HS-5 (cell line): ENCODE results near the gene CTXN1.
A peak's percentile ranks its signal among the peaks of the same experiment; 100 is the strongest.
"Not testable (repeated sequence)": the region's sequence is repeated elsewhere in the genome, so short reads cannot be mapped to it uniquely, and the experiment has no call there.

Source experiments
- DNase-seq: peaks from one replicate; pipeline ENCODE4 v3.0.0-alpha.2; 2012; ENCODE audit warnings: low read depth

The CTXN1 gene

DNA sequence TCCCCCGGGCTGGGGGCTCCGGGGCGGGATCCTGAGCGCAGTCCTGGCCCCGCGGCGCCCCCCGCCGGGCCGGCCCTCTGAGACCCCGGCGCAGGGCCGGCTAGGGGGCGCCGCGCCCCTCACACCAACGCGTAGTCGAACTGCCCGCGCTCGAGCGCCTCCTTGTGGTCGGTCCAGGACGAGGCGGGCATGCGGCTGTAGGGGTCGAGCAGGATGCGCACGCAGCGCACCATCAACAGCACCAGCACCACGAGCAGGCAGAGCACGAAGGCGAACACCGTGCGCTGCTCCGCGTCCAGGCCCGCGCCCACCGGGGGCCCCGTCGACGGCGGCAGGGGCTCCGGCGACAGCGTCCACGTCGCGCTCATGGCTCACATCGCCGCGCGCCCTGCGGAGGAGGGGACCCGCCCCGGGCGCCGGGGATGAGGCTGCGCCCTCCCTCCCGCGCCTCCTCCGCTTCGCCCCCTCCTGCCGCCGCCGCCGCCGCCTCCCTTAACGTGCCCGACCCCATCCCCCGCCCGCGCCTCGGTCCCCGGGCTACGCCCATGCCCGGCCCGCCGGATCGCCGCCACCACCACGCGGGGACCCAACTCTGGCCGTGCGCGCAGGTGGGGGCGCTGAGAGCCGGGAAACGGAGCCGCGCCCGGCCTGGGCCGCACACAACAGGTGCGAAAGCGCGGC, 624 bp downstream of the CTXN1 start:
- DNase-seq, result no peak

DNA sequence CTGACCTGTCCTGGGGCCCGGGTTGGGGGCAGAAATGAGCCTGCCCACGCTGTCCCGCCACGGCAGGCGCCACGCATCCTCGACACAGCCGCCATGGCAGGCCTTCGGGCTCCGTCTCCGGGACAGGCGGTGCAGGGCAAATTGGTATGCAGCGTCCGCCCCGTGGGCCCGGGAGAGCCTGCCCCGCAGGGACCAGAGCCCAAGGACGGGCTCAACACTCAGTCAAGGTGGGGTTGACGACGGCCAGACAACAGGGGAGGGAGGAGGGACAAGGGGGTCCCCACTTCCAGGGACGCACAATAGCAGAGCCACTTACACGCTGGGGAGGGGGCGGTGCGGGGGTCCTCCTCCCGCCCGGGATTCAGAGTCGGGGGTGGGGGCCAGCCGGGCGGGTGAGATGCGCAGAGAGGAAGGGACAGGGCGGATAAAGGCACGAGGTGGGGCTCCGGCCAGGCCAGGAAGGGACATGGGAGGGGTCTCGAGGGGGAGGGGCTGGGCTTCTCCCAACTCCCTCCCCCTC, 1.2 kb downstream of the CTXN1 start:
- no peak for DNase-seq

DNA sequence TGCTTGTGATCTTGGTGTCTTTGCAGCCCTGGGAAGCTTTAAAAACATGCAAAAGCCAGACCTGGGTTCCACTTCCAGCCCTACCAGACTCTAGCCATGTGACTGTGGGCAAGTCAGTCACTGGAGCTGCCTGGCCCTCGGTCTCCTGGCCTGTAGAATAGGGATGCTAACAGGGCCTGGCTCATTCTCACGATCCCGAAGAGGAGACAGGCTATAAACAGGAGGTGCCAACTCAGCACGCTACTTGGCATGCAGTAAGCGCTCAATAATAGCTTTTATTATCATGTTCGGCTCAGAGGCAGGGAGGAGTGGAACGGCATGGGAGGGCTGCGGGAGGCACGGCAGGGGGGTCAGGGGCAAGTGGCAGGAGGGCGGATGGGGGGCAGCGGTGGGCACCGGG, 1.7 kb downstream of the CTXN1 start:
- no peak for DNase-seq

DNA sequence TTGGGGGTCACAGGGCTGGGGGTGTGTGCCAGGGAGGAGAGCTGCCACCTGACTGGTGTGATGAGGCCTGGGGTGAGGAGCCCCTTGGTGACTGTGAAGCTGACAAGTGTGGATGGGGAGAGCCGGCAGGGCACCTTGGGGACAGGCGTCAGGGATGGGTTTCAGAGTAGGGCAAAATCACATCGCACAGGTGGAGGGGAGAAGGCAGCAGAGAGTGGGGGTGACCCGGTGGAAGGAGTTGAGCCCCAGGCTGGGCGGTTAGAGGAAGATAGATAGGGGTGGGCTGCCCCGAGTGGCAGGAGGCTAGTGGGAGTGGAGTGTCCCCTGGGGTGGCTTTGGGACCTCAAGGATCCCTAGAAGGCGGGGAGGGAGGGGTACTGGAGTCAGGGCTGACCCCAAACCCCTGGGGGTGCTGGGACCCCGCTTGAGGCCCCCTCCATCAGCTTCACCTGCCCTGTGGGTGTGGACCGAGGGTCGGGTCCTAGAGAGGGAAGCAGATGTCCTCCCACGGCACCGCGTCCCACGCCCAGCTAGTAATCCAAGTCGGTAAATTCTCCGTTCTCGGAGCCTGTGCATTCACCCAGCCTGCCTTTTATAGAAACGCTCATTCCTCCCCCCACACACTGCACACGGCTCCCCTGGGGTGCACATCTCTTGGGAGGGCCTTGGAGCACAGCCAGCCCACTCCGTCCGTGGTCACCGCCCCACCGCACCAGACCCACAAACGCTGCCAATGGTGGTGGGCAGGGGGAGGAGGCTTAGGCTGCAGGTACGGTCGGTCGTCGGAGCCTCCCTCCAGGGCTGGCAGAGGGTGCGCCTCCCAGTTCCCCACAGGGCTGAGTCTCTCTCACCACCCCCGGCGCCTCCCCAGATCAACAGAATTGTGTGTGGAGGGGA, 2.4 kb downstream of the CTXN1 start:
- no peak for DNase-seq

DNA sequence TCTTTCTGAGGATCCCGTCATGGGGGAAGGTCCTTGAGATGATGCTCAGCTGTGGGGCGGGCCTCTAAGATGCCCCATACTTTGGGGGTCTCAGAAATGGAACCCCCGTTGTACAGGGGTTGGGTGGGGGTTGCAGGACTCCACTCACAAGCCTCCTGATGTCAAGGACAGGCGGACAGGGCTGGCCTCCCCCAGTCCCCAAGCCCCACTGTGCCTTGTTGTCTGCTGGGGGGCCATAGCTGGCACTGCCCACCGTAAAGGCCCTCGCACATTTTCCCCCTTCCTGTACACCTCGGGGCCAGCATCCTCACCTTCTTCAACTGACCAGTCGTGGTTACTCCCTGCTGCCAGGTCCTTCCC, 3.1 kb downstream of the CTXN1 start:
- no peak for DNase-seq

DNA sequence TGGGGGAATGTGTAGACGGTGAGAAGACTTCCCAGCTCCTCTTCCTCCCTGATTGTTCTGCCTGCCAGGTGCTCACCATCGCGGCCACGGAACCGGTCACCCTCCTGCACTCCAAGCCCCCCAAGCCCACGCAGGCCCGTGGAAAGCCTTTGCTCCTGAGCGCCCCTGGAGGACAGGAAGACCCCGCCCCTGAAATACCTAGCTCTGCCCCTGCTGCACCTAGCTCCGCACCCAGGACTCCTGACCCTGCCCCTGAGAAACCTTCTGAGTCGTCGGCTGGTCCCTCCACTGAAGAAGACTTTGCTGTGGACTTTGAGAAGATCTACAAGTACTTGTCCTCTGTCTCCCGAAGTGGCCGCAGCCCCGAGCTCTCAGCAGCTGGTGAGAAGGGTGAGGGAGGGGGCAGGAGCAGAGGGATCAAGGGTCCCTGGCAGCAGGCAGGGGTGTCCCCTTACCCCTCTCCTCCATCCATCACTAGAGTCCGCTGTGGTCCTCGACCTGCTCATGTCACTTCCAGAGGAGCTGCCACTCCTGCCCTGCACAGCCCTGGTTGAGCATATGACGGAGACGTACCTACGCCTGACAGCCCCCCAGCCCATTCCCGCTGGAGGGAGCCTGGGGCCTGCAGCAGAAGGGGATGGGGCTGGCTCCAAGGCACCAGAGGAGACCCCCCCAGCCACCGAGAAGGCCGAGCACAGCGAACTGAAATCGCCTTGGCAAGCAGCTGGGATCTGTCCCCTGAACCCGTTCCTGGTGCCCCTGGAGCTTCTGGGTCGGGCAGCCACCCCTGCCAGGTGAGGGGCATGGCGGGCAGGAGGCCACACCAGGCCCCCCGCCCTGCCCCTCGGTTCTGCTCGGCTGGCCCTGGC, 3.7 kb downstream of the CTXN1 start:
- no peak for DNase-seq

DNA sequence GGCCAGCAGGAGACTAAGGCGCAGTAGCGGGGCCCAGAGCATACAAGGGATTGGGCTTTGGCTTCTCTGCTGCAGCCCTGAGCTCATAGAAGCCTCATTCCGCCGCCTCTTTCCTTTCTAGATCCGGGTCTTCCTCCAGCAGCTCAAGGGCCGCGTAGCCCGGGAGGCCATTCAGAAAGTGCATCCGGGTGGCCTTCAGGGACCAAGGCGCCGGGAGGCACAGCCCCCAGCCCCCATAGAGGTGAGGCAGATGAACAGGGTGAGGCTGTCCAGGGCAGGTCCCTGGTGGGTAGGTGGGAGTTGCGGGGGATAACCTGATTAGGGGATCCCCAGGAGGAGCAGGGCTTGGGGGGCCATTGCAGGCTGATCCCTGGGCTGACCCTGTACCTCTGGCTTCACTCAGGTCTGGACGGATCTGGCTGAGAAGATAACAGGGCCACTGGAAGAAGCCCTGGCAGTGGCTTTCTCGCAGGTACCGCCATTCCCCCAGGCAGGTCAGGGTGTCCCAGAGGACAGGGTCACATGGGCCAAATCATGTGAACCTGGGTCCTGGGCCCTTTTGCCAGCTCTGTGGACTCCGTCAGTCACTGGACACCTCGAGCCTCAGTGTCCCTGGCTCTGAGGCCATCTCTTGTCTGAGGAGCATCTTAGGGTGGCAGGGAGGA, 4.5 kb downstream of the CTXN1 start:
- DNase-seq, result no peak

DNA sequence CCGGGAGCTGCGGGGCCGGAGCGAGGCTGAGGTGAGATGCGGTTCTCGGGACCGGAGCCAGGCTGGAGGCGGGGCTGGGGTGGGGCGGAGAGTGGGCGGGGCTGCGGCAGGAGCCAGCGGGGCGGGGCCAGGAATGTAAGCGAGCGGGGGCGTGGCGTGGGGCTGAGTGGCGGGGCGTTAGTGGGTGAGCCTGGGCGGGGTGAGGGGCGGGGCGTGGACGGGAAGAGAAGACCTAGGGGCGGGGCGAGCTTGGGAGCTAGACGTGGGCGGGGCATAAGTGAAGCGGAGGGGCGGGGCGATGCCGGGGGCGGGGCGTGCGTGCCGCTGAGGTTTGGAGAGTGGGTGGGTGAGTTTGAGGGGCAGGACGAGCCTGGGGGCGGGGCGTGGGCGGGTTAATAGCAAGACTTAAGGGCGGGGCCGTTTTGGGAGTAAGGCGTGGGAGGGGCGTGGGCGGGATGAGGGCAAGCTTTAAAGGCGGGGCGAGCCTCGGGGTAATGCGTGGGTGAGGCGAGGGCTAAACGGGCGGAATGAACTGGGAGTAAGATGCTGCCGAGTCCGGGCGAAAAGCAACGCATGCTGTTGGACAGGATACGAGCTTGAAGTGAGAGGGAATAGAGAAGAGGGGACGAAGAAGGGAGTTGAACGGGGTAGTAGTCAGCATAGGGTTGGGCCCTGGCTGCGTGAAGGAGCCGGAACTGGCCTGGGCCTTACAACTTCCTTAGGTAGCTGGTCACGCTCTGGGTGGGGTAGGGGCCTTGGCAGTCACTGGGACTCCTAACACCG, 5.2 kb downstream of the CTXN1 start:
- peak; percentile 78 for DNase-seq

DNA sequence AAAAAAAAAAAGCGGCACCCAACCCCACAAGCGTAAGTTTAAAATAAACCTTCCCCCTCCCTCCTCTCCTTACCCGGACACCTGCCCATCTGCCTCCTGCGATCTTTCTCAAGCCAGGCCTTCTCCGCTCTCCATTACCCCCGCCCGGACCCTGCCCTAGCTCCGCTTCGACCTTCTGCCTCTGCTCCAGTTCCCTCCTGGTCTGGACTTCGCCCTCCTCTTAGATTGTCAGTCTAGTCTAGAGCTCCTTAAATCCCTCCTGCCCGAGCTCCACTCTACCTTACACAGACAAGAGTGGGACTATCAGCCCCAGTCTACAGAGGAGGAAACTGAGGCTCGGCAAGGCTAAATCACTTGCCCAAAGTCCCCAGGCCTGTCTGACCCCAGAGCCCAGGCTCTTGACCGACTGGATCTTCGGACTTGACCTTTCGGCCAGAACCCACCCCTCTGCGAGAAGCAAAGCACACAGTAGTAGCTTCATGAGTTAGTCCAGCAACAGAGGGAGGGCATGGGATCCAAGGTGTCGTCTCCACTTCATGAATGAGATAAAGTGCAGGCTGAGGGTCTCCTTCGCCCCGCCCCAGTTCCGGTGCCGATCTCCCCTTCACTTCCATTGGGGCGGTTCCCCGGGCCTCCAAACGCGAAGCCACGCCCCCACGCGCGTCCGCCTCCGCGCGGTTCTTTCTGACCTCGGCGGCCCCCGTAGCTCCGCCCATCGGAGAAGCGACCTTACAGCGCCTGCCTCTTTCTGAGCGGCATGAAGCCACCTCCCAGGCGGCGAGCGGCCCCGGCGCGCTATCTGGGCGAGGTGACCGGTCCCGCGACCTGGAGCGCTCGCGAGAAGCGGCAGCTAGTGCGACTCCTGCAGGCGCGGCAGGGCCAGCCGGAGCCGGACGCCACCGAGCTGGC, 6.1 kb downstream of the CTXN1 start, which contains the start of gene SNAPC2:
Gene SNAPC2 (plus strand): TSS at position 729 of the 909 bp plus-strand sequence. CDS start 29 bp downstream, at position 758.
- peak; percentile 79 for DNase-seq

DNA sequence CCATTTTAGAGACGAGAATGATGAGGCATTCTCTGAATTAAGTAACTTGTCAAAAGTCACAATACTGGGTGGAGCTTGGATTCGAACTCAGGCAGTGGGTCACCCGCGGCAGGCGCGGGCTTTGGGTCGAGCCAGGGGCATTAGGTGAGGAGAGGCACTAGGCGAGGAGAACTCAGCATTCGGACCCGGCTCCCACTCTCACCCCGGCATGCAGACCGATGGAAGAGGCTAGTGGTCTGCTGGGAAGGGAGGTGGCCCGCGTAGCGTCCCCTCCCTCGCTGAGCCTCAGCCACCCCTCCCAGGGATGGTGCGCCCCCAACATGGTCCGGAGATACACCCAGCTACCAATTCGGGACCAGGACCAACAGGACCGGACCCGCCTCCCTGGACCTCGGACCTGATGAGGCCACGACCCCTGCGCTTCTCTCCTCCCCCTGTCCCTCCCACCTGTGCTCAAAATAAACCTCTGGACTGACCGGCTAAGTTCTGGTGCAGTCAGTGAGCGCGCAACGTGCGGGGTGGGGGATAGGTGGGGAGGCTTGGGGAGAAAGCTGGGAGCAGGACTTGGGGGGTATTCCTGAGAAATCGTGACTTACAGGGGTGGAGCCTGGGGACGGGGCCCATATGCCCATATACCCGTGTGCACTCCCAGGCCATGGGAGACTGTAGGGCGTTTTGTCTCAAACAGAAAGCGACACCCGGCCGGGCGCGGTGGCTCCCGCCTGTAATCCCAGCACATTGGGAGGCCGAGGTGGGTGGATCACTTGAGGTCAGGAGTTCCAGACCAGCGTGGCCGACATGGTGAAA, 7.1 kb downstream of the CTXN1 start:
- DNase-seq, result no peak

DNA sequence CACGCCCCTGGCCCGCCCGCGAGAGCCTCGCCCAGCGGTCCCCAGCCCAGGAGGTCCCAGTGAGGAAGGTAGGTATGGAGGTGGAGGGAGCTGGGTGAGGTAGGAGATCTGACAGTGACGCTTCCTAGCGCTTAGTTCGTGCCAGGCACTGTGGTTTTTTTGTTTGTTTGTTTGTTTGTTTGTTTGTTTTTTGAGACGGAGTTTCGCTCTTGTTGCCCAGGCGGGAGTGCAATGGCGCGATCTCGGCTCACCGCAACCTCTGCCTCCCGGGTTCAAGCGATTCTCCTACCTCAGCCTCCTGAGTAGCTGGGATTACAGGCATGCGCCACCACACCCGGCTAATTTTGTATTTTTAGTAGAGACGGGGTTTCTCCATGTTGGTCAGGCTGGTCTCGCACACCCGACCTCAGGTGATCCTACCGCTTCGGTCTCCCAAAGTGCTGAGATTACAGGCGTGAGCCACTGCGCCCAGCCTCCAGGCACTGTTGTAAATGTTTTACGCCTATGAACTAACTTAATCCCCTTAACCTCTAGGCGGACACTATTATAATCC, 7.8 kb downstream of the CTXN1 start:
- not testable (repeated sequence) for DNase-seq

DNA sequence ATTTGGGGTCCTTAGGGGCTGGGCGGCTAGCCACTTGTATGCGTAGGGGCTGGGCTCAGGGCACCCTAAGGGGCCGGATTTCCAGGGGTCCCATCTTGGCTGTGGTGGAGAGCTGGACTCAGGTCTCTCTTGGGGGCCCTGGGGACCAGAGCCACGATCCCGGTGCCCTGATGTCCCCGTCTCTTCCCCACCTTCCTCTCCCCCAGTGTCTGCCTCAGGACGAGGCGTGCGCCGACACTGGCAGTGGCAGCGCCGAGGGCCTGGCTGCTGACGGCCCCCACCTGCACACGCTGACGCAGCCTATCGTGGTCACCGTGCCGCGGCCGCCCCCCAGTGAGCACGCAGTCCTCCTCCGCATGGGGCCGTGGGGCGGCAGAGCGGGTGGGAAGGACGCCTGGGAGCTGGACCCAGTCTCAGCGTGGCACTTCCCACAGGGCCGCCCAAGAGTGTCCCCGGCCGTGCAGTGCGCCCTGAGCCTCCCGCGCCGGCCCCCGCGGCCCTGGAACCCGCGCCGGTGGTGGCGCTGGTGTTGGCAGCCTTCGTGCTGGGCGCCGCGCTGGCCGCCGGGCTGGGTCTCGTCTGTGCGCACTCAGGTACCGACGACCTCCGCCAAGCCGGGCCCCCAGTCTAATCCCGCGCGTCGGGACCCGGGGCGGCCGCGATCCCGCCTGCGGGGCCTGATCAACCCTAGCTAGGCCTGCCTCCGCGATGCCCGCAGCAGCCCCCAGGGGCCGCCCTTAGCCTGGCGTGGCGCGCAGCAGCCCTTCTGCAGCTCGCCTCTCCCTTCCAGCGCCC, 8.5 kb downstream of the CTXN1 start:
- DNase-seq, result no peak

DNA sequence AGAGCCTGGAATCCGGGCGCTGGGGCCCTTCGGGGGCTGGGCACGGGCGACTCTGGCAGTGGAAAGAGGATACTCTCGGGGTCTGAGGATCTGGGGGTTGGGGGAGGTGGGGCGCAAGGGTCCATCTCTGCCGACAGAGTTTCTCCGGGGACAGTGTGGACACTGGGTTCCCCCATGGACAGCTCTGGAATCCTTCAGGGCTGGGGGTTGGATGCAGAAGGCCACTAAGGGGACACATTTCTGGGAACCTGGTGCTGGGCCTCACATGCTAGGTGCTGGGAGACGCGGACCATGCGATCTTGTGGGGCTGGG, 9.0 kb downstream of the CTXN1 start:
- no peak for DNase-seq

DNA sequence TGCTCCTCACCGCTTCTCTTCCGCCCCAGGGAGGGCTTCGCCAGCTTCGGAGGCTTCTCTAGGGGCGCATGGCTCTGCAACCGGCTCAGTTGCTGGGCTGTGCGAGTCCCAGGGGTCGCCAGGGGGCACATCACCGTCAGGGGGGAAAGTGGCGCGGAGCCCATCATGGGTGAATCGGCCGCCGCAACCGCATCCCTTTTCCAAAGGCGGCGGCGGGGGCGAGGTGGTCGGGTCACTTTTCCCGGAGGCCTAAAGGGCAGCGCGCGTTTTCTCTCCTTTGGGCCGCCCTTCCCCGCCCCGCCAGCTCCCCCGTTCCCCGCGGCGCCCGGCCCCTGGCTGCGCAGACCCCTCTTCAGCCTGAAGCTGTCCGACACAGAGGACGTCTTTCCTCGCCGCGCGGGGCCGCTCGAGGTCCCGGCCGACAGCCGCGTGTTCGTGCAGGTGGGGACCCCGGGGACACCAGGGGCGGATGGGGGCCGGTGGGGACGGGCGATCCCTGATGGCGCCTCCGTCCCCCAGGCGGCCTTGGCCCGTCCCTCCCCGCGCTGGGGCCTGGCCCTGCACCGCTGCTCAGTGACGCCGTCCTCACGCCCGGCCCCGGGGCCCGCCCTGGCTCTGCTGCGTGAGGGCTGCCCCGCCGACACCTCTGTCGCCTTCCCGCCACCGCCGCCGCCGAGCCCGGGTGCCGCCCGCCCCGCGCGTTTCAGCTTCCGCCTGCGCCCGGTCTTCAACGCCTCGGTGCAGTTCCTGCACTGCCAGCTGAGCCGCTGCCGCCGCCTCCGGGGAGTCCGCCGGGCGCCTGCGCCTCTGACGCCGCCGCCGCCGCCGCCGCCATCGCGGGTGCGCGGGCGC, 9.6 kb downstream of the CTXN1 start:
- DNase-seq, result no peak

DNA sequence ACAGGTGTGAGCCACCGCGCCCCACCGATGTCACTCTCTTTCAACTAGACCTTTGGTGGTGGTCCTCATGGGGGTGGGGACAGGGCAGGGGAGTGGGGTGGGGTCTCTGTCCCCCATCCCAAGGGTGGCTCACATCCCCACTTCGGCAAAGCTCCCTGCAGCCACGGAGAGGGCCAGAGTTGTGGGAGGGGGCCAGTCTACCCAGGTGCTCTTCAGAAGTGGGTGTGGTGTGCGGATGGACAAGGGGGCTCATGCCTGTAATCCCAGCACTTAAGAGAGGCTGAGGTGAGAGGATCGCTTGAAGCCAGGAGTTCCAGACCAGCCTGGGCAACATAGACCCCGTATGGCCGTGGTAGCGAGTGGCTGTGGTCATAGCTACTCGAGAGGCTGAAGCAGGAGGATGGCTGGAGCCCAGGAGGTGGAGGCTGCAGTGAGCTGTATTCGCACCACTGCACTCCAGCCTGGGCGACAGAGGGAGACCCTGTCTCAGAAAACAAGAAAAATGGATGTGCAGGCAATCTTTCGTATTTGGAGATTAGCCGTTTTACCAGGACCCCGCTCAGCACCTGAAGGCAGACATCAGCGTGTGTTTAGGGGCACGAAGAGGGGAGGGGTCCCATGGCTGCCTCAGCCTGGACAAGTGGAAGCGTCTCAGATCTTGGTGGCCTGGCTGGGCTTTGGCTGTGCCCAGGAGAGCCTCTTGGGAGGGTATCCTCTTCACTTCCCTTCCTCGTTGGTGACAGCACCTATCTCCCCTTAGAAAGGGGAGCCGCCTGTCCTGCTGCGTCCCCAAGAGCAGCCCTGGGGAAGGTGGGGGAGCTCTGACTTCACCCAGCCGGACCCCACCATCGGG, 10.5 kb downstream of the CTXN1 start:
- no peak for DNase-seq

DNA sequence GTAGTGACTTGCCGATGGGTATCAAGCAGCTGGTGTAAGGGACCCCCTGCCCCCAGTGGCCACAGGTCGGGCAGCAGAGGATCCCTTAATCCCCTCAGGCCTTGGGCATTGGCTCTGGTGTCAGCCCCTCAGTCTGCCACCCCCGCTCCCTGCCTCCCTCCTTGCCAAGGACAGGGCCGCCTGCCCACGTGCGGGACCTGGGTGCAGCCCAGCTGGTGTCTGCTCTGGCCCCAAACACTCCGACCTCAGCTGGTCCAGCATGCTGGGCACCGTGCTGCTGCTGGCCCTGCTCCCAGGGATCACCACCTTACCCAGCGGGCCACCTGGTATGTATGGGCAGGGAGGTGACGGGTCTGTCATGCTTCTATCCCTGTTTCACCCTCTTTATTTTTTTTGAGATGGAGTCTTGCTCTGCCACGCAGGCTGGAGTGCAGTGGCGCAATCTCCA, 11.3 kb downstream of the CTXN1 start, which contains the start of gene TGFBR3L:
Gene TGFBR3L (plus strand): TSS at position 233 of the 448 bp plus-strand sequence.
- DNase-seq, result no peak
